ENCODE data around the gene PRIMA1.

The PRIMA1 gene

DNA sequence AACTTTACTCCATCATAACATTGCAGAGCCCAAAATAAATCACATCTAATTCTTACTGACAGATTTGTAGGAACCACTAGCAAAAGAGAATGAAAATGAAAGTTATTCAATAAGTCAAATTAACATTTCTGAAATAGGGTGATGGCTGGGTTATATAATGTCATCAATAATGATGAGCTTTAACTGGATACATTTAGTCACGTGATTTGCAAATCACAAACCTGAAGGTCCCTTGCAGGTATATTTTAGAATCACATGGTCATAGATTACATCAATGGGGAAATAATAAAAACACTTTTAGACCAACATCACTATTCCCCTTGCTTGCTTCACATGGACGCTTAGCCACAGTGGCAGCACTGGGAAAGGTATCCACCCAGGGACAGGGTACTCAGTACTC lies 86.7 kb downstream of the PRIMA1 start:
- DNase-seq (ENCODE audit: extremely low read depth, low read depth) = no peak
- no peak for TF ChIP-seq CTCF (IDR thresholded peaks at IDR 0.05; ENCODE audit: low read depth, low read length)

DNA sequence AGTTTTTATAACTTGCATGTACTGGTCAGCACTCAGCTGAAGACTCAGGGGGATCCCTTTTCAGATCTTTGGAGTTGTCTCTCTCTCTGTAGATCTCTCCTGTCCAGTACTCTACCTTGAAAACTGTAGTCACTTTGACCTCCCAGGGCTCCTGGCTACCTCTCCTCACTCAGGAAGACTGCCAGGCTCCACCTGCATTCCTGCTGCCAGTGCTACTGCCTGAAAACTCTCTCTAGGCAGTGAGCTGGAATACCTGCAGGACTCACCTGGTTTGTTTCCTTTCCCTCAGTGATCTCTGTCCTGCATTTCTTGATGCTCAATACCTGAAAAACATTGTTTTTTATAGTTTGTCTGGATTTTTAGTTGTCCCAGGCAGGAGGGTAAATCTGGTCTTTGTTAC lies 87.4 kb downstream of the PRIMA1 start:
- DNase-seq (ENCODE audit: extremely low read depth, low read depth) = no peak
- no peak for TF ChIP-seq CTCF (IDR thresholded peaks at IDR 0.05; ENCODE audit: low read depth, low read length)

GRCh38 chr14:93693914-93694313 lies 94.4 kb downstream of the PRIMA1 start:
- no peak for TF ChIP-seq CTCF (IDR thresholded peaks at IDR 0.05; ENCODE audit: low read depth, low read length)
- DNase-seq (ENCODE audit: extremely low read depth, low read depth) = no peak

DNA sequence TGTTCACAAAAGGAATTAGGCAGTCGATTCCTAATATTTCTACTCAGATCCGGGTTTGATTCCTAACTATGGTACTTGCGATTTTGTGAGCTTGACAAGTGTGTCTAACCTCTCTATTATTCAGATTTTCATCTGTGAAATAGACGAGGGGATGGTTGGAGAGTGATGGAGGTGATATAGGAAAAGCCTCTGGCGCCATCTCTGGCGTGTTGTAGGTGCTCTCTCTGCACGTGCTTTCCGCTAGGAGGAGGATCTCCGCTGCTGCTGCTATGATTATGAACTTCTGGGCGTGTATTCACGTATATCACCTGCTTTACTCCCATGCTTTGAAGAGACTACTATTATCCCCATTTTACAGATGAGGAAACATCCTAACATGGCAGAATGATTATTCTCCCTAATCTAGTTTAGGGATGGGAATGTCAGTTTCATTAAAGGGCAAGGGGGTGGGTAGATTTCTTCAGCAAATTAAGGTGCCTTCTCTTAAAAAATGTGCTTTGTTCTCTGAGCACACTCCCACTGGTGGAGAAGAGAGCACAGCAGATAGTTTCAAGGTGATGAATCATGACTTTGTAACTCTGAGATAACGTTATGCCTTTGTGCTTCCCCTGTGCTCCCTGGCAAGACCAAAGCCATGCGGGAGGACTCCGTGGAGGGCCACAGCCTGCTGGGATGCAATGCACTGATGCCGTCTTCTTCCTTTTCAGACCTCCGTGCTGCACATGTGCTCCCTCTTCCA lies 97.1 kb downstream of the PRIMA1 start:
- no peak for DNase-seq (ENCODE audit: extremely low read depth, low read depth)
- TF ChIP-seq CTCF (IDR thresholded peaks at IDR 0.05; ENCODE audit: low read depth, low read length) = no peak

GRCh38 chr14:93690146-93690545 lies 98.1 kb downstream of the PRIMA1 start:
- TF ChIP-seq CTCF (IDR thresholded peaks at IDR 0.05; ENCODE audit: low read depth, low read length) = no peak

GRCh38 chr14:93688820-93689219 lies 99.5 kb downstream of the PRIMA1 start:
- DNase-seq (ENCODE audit: extremely low read depth, low read depth) = no peak
- no peak for TF ChIP-seq CTCF (IDR thresholded peaks at IDR 0.05; ENCODE audit: low read depth, low read length)

More at GRCh38 chr14:93690146-93690545, 98.1 kb downstream of the PRIMA1 start:
- no peak for DNase-seq (ENCODE audit: extremely low read depth, low read depth)

DNA sequence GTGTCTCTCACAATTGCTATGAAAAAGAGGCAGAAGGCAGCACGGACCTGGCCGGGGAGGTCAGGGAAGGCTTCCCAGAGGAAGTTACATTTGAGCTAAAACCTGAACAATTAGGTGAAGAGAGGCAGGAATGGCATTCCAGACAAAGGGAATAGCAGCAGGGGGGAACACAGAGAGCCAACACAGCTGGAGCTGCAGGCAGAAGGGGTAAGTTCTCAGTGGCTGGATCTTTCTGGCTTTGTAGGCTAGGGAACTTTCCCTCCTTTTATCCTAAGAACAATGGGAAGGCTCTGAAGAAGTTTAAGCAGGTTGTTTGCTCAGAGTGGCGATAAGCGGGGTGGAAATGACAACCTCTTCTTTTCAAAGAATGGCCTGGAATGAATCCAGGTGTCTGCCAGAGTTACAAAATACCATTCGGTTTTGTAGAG lies 100.0 kb downstream of the PRIMA1 start:
- no peak for TF ChIP-seq CTCF (IDR thresholded peaks at IDR 0.05; ENCODE audit: low read depth, low read length)
- no peak for DNase-seq (ENCODE audit: extremely low read depth, low read depth)
